Right lobe of liver (tissue), 4 donors: Measurements from ENCODE around the gene RNF113A.
"Not testable (repeated sequence)": the region's sequence is repeated elsewhere in the genome, so short reads cannot be mapped to it uniquely, and the experiment has no call there.

Source experiments
- POLR2A ChIP-seq: fragments of 450-650 bp; IDR thresholded peaks from one replicate; pipeline ENCODE4 v1.6.1; 2017; ENCODE audit warnings: antibody characterized with exemption, mild to moderate bottlenecking
- TF ChIP-seq, protein P1 (sequence below), 4 donors: fragments of 200-600 bp in 3 of 4; fragments of 450-650 bp in 1 of 4; IDR thresholded peaks; one replicate each; pipeline versions ENCODE4 v1.5.1 to v1.8.0; 2016 to 2022; ENCODE audit warnings: antibody characterized with exemption in 4 of 4, mild to moderate bottlenecking in 2 of 4
- donor health status: DM: no; HTN: no; CAD: no.
- donor health status: DM: no; HTN: no; CAD: no.
- donor health status: DM: no; HTN: yes; CAD: no.

- TF ChIP-seq, protein P1, sequence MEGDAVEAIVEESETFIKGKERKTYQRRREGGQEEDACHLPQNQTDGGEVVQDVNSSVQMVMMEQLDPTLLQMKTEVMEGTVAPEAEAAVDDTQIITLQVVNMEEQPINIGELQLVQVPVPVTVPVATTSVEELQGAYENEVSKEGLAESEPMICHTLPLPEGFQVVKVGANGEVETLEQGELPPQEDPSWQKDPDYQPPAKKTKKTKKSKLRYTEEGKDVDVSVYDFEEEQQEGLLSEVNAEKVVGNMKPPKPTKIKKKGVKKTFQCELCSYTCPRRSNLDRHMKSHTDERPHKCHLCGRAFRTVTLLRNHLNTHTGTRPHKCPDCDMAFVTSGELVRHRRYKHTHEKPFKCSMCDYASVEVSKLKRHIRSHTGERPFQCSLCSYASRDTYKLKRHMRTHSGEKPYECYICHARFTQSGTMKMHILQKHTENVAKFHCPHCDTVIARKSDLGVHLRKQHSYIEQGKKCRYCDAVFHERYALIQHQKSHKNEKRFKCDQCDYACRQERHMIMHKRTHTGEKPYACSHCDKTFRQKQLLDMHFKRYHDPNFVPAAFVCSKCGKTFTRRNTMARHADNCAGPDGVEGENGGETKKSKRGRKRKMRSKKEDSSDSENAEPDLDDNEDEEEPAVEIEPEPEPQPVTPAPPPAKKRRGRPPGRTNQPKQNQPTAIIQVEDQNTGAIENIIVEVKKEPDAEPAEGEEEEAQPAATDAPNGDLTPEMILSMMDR (IDR thresholded peaks at IDR 0.05): not testable (repeated sequence)
- not testable (repeated sequence) for TF ChIP-seq POLR2A
These were observed 47.3 kb downstream of the RNF113A start for GRCh38 chrX:119824221-119824620.
